HG03342 (cell line): ENCODE results near the gene PPM1H.
"Not testable (repeated sequence)": the region's sequence is repeated elsewhere in the genome, so short reads cannot be mapped to it uniquely, and the experiment has no call there.

ENCODE experiments used
- ATAC-seq: cut with Tn5 transposase; IDR thresholded peaks from one replicate; pipeline ENCODE4 v1.9.1; 2021; ENCODE audit warnings: mild to moderate bottlenecking, moderate library complexity; ENCODE audit not compliant: unreplicated experiment

PPM1H gene

DNA sequence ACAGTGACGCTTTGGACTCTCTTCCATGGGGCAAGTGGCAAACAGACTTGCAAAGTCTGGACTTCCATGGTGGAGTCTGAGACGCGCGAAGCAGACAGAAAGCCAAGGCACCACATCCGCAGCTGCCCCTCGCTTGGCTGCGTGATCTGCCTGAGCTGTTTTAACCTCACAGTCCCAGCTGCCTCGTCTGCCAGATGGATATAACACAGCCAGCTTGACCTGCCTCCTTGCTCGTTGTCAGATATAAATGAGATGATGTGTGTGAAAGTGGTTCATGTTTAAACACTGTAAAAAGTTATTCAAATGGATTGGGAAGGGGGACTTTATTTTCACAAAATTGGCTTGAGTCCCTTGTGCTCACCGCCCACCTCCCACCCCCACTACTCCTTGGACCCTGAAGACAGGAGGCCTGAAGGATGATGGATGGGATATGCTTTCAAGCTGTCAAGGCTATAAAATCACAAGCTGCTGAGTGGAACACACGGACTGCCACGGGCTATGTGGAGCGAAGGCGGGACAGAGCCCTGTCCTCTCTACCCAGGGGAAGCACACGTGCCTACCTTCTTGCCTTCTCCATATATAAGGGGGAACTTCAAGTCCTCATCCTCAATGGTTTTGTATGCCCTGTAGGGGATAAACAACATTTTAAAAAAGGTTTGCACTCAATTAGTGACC is 241.4 kb downstream of the PPM1H start:
- ATAC-seq: no peak

DNA sequence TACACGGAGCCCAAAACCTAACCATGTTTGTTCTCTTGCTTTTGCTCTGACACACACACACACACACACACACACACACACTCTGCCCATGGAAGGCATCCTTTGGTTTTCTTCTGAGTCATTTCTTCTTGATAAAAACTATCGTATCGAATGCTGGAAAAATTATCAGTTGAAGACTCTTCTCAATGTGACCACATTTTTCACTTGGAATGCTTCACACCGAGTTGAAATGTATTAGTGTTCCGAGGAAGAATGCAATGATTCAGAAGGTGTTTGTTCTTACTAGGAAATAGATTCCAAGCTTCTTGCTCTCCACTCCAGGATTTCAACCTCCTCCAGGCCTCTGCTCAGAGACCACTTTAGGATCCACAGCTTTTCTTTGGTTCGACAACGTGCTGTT is 242.1 kb downstream of the PPM1H start:
- no peak for ATAC-seq

DNA sequence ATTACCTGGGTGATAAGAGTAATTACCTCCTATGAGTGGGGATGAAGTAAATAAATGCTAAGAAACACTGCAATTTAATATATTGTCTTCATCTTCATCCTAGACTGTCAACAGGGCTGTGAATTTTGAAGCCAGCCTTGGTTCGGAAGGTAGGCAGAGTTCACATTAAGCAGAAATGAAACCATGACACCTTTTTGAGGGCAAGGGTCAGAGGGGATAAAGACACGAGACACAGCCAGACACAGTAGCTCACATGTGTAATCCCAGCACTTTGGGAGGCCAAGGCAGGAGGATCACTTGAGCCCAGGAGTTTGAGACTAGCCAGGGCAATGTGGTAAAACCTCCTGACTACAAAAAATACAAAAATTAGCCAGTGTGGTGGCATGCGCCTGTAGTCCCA is 243.6 kb downstream of the PPM1H start:
- no peak for ATAC-seq

DNA sequence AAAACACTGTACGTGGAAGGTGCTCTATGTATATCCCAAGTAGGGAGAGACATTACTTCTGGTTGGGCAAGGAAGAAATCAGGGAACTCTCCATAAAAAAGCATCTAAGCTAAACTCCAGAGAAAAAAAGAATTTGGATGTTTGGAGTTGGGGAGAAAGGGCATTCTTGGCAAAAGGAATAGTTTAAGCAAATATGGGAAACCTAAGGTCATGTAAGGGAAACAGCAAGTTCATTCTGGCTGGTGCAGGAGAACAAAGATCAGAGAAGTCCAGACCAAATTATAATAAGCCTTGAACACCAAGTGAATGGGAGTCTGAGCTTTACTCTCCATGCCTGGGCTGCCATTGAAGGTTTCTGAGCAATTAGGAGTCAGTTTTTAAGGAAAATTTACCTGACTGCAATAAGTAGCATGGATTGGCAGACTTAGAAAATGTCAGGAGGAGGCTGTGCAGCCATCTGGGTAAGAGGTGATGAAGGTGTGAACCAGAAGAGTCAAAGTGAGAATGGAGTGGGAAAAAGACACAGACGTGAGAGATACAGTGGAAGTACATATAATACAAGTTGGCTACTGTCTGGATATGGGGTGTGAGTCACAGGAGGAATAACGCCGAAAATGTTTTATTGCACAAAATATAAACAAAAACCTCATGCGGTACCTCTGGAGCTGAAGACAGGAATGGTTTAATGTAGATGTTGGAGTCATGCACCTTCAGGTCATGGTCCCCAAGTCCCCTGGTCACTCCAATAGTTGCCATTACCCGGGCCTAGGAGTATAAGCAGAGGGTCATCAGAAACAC is 245.7 kb downstream of the PPM1H start:
- no peak for ATAC-seq

DNA sequence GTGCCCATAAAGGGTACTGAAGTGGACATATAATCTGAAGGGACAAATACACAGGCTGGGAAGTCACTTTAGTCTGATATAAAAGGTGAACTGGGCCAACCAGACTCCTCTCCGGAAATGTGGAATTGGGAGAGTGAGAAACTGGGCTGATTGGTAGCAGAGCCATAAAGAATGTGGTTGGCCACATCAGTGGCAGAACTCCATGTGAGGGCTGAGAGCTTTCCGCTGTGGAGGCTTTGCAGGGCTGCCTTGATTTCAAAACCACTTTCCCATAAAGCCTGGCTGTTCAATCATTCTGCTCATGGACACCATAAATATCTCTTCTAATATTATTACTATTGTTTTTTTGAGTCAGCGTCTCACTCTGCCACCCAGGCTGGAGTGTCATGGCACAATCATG is 248.0 kb downstream of the PPM1H start:
- ATAC-seq: no peak

DNA sequence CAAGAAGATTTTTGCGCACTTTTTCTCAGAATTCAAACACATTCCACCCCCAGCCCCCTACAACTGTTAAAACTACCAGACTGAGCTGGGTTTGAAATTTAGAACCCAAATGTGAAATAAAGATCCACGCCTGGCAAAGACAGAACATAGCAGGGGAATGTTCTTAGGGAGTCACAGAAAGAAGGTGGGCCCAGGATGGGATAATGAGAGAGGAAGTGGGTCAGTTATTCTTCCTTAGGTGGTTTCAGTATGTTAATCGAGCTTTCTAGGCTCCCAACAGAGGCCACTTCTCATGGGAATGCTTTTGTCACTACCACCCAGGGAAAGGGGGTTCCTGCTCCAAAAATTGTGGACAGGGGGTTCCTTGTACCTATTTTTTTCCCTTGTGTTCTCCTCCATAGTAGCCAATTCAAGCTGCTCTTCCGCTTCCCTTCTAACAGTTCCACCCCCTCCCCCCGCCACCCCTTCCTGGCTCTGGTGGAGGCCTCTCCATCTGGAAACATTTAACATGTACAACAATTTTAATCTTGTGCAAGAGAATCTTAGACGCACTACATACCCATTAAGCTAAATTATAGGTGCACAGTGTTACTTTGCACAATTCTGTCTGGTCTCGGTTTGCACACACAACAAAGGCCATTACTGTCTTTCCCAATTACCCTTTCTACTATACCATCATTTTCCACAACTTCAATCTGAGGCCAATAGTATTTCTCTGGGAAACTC is 250.2 kb downstream of the PPM1H start:
- ATAC-seq: no peak

DNA sequence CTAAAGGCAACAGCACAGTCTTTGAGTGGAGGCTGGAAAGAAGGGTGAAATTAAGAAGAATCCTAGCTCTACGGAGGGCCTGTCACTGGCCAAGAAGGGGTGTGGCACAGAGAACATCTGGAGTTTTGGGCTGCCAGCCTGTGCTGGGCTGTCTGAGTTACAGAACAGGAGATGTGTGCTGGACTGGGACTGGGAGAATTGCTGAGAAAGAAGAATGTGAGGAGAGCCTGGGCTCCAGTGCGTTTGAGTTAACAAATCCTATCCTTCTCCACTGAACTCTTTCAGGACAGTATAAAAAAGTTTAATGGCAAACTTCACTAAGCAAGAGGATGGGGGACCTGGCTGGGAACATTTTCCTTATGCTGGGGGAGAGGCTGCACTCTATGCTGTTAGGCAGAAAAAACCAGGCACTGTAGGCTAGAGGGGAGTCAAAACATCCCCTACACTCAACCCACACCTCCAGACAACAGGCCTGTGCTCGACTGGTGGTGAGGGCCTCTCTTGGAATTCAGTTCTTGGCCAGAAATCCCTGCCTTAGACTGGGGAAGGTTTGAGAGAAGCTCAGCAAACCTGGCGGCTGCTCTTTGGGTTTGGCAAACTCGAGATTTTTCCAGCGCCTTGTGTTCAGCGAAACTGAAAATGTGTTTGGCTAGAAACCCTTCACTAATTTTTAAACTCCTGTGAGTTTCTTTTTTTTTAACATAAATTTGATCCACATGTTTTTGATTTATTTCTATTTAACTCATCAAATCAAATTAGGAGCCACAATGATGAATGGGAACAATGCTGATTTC is 251.0 kb downstream of the PPM1H start:
- no peak for ATAC-seq

DNA sequence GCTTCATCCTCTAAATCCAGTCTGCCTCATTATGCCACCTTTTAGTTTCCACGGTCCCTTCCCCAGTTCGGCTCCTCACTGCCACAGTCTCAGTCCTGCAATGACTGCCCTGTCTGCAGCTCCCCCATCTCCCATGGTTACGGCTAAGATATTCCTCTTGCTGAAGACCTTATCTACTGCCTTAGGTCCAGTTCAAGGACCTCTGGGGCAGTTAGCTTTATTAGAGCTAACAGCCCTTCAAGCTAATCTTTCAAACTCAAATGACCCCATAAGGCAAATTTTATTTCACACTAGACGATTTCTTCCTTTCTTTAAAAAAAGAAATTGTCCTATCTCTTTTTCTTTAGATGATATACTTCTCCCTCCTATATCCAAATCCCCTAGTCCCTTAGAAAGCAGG is 253.6 kb downstream of the PPM1H start:
- no peak for ATAC-seq

DNA sequence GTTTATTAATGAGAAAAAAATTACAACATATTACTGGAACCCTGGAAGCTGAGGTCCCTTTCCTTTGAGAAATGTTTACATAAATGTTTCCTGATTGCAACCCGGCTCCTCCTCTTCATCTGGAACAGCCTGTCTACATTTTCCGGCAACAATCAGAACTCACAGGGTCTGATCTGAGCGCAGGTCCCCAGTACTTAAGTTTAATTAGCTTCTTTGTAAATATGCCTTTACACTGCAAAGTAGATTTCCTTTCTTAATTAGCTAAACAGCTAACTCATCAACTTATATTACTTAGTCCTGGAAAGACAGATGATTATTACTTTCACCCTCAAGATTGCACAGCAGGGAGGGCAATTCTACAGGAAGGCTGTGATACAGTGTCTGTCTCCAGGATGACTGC is 255.3 kb downstream of the PPM1H start:
- ATAC-seq: no peak

DNA sequence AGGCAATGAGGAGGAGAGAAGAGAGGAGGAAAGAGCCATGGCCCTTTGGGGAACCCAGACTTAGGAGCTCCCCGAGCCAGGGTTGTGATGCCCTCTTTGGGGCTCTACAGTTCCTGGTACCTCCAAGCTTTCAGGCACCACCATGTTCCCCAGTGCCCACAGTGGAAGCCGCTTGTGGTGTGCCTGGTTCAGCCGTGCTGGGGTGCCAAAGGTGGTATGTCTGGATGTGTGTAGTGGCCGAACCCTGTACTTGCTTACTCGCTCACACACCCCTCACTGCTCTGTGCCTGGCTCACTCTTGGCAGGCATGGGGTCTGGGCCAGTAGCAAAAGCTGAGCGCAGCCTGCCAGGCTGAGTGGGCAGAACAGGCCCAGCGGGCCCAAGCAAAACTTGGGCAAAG is 257.6 kb downstream of the PPM1H start:
- ATAC-seq: no peak

DNA sequence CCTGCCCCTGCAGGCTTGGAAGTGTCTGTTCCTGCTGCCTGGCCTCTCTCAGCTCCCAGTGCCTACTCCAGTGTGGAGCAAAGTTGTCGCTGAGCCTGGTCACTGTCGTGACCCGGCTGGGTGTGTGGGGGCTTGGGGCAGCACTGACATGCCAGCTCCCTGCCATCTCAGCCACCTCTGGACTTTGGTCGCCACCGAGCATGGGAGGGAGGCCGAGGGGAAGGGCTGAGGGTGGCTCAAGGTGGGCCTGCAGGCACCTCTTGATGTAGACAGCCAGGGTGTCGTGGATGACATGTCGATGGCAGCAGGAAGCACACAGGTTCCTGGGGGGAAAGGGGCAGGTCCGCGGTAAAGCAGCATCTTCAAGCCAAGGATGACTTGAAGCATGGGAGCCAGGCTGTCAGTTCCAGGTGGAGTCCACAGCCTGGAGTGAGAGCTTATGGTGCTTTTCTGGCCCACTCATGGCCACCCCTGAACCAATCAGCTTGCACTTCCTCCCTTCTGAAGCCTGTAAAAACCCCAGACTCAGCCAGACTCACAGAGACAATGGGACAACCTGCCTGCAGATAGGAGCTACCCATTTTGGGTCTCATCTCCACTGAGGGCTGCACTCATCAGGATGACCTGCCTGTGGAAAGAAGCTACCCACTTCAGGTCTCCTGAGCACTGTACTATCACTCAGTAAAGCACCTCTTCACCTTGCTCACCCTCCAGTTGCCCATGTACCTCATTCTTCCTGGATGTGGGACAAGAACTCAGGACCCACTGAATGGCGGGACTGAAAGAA is 258.2 kb downstream of the PPM1H start:
- no peak for ATAC-seq

DNA sequence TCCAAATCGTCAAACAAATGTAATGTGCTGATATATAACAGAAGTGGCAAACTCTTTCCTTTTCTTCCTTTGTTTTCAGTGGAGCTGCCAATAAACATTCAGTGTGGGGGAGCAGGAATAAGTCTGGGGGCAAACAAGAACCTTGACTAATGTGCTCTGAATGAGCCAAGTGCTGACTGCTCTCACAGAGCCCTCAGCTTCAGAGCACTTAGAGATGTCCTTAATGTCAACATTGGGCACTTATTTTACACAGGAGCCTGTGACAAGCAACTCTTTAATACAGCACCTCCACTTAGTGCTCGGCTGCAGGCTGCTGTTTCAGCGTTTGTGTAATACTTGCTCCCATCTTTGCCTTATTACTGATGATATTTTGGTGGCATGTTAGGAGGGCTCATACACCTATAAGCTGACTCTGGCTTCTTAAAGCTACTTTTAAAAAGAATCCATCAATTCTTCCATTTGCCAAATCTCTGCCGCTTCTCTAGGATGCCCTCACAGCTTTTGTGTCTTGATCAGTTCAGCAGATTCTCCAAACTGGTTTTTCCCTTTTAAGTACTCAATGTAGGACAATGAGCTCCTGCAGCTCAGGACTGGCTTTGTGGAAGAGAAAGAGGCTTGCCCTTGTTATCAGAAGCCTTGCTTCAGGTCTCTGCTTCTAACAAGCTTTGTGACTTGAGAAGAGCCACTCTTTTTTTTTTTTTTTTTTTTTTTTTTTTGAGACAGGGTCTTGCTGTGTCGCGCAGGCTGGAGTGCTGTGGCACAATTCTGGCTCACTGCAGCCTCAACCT is 261.7 kb downstream of the PPM1H start:
- no peak for ATAC-seq

DNA sequence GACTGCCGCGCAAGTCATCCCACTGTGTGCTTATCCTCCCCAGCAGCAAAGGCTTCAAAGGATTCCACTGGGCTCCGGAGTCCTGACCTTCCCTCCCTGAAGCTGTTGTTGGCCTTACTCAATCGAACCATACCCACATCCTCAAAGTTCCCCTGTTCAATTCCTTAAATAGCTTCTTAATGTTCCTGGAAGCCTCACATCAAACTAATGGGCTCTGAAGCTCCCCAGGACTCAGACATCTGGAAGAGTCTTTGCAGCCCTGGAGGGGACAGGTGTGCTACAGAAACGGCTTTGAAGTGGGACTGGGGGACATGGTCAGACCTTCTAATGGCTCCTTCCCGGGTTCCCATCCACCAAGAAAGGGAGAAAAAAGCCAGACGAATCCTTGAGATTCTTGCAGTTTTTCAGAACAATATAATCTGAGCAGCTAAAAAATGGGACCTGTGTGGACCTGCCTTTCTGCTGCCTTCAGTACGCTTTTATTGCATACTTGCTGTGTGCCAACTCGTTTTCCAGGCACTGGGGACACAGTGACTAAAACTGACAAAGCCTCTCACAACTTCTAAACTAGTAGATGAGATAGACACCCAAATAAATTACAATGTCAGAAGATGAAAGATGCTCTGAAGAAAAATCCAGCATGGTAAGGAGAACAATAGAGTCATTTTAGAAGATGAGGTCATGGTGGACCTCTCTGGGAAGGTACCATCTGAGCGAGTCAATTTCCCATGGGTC is 263.8 kb downstream of the PPM1H start:
- no peak for ATAC-seq

DNA sequence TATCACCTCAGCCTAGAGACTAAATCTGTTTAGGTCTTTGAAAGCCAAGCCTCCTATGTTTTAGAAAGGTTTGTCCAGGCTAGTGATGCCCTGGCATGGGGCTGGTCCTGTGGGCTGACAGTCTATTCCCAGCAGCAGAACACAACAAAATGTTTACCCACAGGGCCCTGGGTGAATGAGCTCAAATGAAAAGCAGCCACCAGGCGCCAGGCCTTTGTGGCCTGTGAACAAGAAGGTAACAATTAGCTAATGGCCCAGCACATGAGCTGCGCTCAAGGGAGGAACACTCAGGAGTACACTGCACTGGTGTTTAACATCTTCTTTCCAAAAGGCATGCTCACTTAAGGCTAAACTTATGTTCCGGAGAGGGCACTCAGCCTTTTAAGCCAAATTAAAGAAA is 266.2 kb downstream of the PPM1H start:
- ATAC-seq: no peak

DNA sequence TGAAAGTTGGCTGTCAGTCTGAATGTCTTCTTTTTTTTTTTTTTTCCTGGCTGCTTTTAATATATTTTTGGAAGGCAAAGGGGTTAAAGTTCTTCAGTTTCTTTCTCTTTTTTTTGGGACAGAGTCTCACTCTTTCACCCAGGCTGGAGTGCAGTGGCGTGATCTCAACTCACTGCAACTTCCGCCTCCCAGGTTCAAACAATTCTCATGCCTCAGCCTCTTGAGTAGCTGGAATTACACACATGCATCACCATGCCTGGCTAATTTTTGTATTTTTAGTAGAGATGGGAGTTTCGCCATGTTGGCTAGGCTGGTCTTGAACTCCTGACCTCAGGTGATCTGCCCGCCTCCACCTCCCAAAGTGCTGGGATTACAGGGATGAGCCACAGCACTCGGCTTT is 270.0 kb downstream of the PPM1H start:
- not testable (repeated sequence) for ATAC-seq

DNA sequence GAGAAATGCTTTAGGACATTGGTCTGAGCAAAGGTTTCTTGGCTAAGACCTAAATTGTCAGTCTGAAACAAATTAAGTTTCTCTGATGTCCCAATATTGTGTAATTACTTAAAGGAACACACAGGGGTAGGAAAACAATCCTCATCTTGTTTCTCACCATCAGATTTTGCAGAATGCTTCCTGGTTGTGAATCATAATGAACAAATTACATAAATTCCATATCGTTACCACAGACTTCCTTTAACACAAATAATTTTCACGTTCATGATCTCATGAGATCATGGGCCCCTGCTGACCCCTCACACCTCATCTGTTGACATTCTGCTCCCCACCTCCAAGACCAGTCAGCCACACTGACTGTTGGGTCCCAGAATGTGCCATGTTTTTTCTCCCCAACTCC is 274.2 kb downstream of the PPM1H start:
- ATAC-seq: no peak

DNA sequence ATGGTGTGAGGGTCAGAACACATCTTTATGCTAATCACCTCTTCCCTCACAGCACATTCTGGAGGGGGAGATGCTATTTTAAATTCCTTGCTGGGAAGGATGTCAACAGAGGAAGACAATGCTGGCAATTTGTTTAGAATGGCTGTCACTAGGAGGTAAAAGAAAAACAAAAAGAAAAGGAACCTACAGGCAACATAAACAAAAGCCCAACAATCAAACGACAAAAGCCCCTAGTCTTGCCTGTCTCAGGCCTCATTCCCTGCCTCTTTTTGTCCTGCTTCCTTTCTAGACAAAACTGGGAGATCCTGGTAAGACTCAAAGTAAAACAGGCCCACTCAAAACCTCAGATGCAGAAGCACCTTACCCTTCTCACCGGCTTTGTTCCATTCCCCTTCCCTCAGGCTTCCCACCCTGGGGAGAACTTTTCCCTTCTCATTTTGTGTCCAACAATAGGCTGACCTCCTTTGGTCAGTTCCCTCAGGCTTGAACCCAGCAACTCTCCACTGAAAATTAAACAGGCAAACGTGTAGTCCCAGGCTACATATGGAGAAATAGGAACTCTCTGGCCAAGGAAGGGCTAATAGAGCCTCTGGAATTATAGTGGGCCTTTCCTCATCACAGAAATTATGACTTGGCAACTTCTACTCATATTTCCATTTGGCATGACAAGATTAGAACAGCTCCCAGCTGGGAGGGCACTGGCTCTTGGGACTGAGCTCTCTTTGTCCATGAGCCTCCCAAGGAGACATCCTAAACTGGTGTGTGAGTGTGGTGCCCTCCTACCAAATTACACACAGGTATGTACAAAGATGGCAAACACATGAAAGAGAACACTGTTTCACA is 275.3 kb downstream of the PPM1H start:
- no peak for ATAC-seq

DNA sequence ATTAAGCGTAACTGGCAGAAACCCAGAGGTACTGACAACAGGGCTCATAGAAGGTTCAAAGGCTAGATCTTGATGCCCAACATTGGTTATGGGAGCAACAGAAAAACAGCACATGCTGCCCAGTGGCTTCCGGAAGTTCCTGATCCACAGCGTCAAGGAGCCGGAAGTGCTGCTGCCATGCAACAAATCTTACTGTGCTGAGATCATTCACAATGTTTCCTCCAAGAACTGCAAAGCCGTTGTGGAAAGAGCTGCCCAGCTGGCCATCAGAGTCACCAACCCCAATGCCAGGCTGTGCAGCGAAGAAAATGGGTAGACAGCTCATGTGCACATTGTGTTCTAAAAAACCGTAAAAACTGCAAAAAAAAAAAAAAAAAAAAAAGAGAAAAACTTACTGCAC is 276.0 kb downstream of the PPM1H start:
- no peak for ATAC-seq
